ENCODE data around the gene ADAT1. TPM values are rescaled to one million over a fixed set of nuclear protein-coding genes. Genes with fewer than 3 reads are reported as not detected.

Gene ADAT1
- total and polyA plus RNA-seq, 2 experiments from 2014 or later: 21.2 to 37.9 TPM

GRCh38 chr16:75632857-75633256 is 9.8 kb upstream of the ADAT1 start:
- Histone ChIP-seq H3K9me3 (ENCODE audit: low read depth) (no peaks in the 10 kb centered on the region), H3K27me3 (no peaks in the 10 kb centered on the region), H3K27ac (peak overlapping the region; percentile 87), H3K4me3 (no peak overlapping the region), H3K9me2 (replicated peaks; ENCODE audit: insufficient read depth) (no peaks in the 10 kb centered on the region), H3K4me2 (no peak overlapping the region), H3K36me3 (replicated peaks; ENCODE audit: insufficient read depth, low read depth) (no peaks in the 10 kb centered on the region), H4K20me1 (ENCODE audit: insufficient read depth, poor library complexity, severe bottlenecking) (no peaks in the 10 kb centered on the region), H3K4me1 (ENCODE audit: insufficient read depth) (peaks cover 8% of the 10 kb centered on the region), H2AFZ (no peak overlapping the region), H3K79me2 (peaks cover under 1% of the 10 kb centered on the region)
- 63% methylated on average over 8 of the region's 8 CpGs for WGBS (ENCODE audit: low lambda C conversion rate, missing lambda C conversion rate)
- DNase-seq (ENCODE audit: low spot score): peak; percentile 37
- no peak for TF ChIP-seq CTCF (IDR thresholded peaks at IDR 0.05; ENCODE audit: poor library complexity)
- TF ChIP-seq EZH2phosphoT487 (IDR thresholded peaks at IDR 0.05; ENCODE audit: low read depth, severe bottlenecking, unreplicated experiment): no peak
- no peak for TF ChIP-seq EZH2 (IDR thresholded peaks at IDR 0.05; ENCODE audit: borderline replicate concordance)

GRCh38 chr16:75630052-75630451 is 7.0 kb upstream of the ADAT1 start:
- H3K27ac ChIP-seq: no peak overlapping the region
- peaks cover 17% of the 10 kb centered on the region for H3K4me1 ChIP-seq (ENCODE audit: insufficient read depth)
- no peaks in the 10 kb centered on the region for H3K36me3 ChIP-seq (replicated peaks; ENCODE audit: insufficient read depth, low read depth)
- no peak for TF ChIP-seq CTCF (IDR thresholded peaks at IDR 0.05; ENCODE audit: poor library complexity)
- no peak for TF ChIP-seq EZH2 (IDR thresholded peaks at IDR 0.05; ENCODE audit: borderline replicate concordance)
- TF ChIP-seq EZH2phosphoT487 (IDR thresholded peaks at IDR 0.05; ENCODE audit: low read depth, severe bottlenecking, unreplicated experiment): no peak
- H3K79me2 ChIP-seq: no peaks in the 10 kb centered on the region
- no peaks in the 10 kb centered on the region for H3K27me3 ChIP-seq
- H3K4me3 ChIP-seq: no peak overlapping the region
- WGBS (ENCODE audit: low lambda C conversion rate, missing lambda C conversion rate): 100% methylated on average over 3 of the region's 3 CpGs
- H3K9me2 ChIP-seq (replicated peaks; ENCODE audit: insufficient read depth): no peaks in the 10 kb centered on the region
- DNase-seq (ENCODE audit: low spot score): no peak
- no peaks in the 10 kb centered on the region for H4K20me1 ChIP-seq (ENCODE audit: insufficient read depth, poor library complexity, severe bottlenecking)
- no peak overlapping the region for H2AFZ ChIP-seq
- H3K4me2 ChIP-seq: no peak overlapping the region
- H3K9me3 ChIP-seq (ENCODE audit: low read depth): no peaks in the 10 kb centered on the region

- no peak for DNase-seq (ENCODE audit: low spot score)
- no peak overlapping the region for H3K4me2 ChIP-seq
- no peaks in the 10 kb centered on the region for H3K27me3 ChIP-seq
- TF ChIP-seq CTCF (IDR thresholded peaks at IDR 0.05; ENCODE audit: poor library complexity): no peak
- TF ChIP-seq EZH2phosphoT487 (IDR thresholded peaks at IDR 0.05; ENCODE audit: low read depth, severe bottlenecking, unreplicated experiment): no peak
- H3K9me3 ChIP-seq (ENCODE audit: low read depth): no peaks in the 10 kb centered on the region
- no peak overlapping the region for H3K4me3 ChIP-seq
- no peak overlapping the region for H2AFZ ChIP-seq
- peaks cover 17% of the 10 kb centered on the region for H3K4me1 ChIP-seq (ENCODE audit: insufficient read depth)
- WGBS (ENCODE audit: low lambda C conversion rate, missing lambda C conversion rate): 96% methylated on average over 10 of the region's 10 CpGs
- no peak overlapping the region for H3K27ac ChIP-seq
- H3K79me2 ChIP-seq: no peaks in the 10 kb centered on the region
- no peaks in the 10 kb centered on the region for H3K36me3 ChIP-seq (replicated peaks; ENCODE audit: insufficient read depth, low read depth)
- H3K9me2 ChIP-seq (replicated peaks; ENCODE audit: insufficient read depth): no peaks in the 10 kb centered on the region
- no peaks in the 10 kb centered on the region for H4K20me1 ChIP-seq (ENCODE audit: insufficient read depth, poor library complexity, severe bottlenecking)
Measured at GRCh38 chr16:75629132-75629531, 6.1 kb upstream of the ADAT1 start.

- Histone ChIP-seq H3K9me2 (replicated peaks; ENCODE audit: insufficient read depth) (no peaks in the 10 kb centered on the region), H3K4me3 (no peak overlapping the region), H3K9me3 (ENCODE audit: low read depth) (no peaks in the 10 kb centered on the region), H3K27me3 (no peaks in the 10 kb centered on the region), H3K4me2 (no peak overlapping the region), H4K20me1 (ENCODE audit: insufficient read depth, poor library complexity, severe bottlenecking) (no peaks in the 10 kb centered on the region), H3K79me2 (no peaks in the 10 kb centered on the region), H3K27ac (no peak overlapping the region), H3K4me1 (ENCODE audit: insufficient read depth) (peaks cover 17% of the 10 kb centered on the region), H2AFZ (no peak overlapping the region), H3K36me3 (replicated peaks; ENCODE audit: insufficient read depth, low read depth) (no peaks in the 10 kb centered on the region)
- no peak for DNase-seq (ENCODE audit: low spot score)
- TF ChIP-seq EZH2 (IDR thresholded peaks at IDR 0.05; ENCODE audit: borderline replicate concordance): no peak
- no peak for TF ChIP-seq EZH2phosphoT487 (IDR thresholded peaks at IDR 0.05; ENCODE audit: low read depth, severe bottlenecking, unreplicated experiment)
- no peak for TF ChIP-seq CTCF (IDR thresholded peaks at IDR 0.05; ENCODE audit: poor library complexity)
- whole genome bisulfite sequencing (ENCODE audit: low lambda C conversion rate, missing lambda C conversion rate): 94% methylated on average over 4 of the region's 4 CpGs
Measured at GRCh38 chr16:75628351-75628750, 5.3 kb upstream of the ADAT1 start.

All from hepatocyte (in vitro differentiated cells).